Measurements from ENCODE around the gene FASTKD2. TPM values are rescaled to one million over a fixed set of nuclear protein-coding genes. Genes with fewer than 3 reads are reported as not detected.

FASTKD2 gene
- total RNA-seq (60.8 TPM), polyA plus RNA-seq (19.1 TPM)

DNA sequence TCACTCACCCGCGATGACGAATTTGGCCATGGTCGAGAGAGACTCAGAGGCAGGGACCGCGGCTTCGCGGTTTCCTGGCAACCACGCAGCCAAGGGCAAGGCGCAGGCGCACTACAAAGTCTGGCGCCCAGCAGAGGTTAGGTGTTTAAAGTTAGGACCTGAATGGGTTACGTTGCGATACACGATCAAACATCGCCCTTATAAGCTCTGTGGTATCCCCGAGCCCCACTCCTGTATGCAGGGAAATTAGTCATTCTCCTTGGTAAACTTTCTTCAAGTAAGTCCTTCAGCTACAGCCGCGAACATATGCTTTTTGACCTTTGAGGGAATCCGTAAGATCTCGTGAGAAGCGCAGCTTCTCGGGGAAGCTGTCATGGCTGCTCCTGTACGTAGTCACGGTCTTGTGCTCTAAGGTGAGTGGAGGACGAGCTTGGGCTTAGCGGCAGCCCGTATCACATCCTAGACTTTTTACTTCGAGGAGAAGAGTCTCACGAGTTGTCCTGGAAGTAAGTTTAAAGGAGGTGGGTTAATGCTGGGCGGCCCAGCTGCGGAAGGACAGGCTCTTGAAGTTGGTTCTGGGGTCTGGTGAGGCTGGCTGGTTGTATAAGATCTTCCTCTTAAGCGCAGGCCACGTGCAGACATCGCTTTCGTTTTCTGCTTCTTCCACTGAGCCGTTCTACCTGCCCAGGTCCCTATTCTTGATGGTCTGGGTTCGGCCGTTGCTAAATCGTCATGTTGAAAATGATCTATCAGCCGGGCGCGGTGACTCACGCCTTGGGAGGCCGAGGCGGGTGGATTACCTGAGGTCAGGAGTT lies at the start of gene FASTKD2, which contains the start of gene MDH1B:
TSS of gene FASTKD2 (plus strand) at position 365 of the 815 bp plus-strand sequence. CDS start 1,088 bp downstream, outside the sequence.
TSS of gene MDH1B (minus strand) at position 87 of the 815 bp plus-strand sequence. CDS start at position 30, 57 bp downstream.
- H3K4me1 ChIP-seq (ENCODE audit: insufficient read depth): no peaks in the 10 kb centered on the region
- no peaks in the 10 kb centered on the region for H3K36me3 ChIP-seq (ENCODE audit: insufficient read depth)
- peak; percentile 93 for DNase-seq (ENCODE audit: extremely low spot score)
- H3K27ac ChIP-seq (ENCODE audit: low read depth): peak within 1 kb of the TSS; percentile 63
- WGBS: under 1% methylated on average over 46 of the region's 46 CpGs
- peak within 1 kb of the TSS; percentile 77 for H3K4me3 ChIP-seq (ENCODE audit: low read depth, low read length)

GRCh38 chr2:206716623-206717022 lies 48.8 kb upstream of the FASTKD2 start:
- H3K4me3 ChIP-seq (ENCODE audit: low read depth, low read length): no peak overlapping the region

GRCh38 chr2:206718296-206718695 lies 47.1 kb upstream of the FASTKD2 start, which contains the start of gene DYTN:
Gene DYTN, minus strand, starts transcription at chr2:206718396. Its CDS starts 117 bp downstream, at chr2:206718279.
- Histone ChIP-seq H3K27ac (ENCODE audit: low read depth) (no peak within 1 kb of the TSS), H3K36me3 (ENCODE audit: insufficient read depth) (no peaks in the 10 kb centered on the region), H3K4me3 (ENCODE audit: low read depth, low read length) (no peak within 1 kb of the TSS), H3K4me1 (ENCODE audit: insufficient read depth) (no peaks in the 10 kb centered on the region)
- no peak for DNase-seq (ENCODE audit: extremely low spot score)
- 92% methylated on average over 1 of the region's 1 CpG for WGBS

More at GRCh38 chr2:206716623-206717022, 48.8 kb upstream of the FASTKD2 start:
- H3K4me1 ChIP-seq (ENCODE audit: insufficient read depth): no peaks in the 10 kb centered on the region
- WGBS: 81% methylated on average over 3 of the region's 3 CpGs
- DNase-seq (ENCODE audit: extremely low spot score): no peak
- H3K27ac ChIP-seq (ENCODE audit: low read depth): no peak overlapping the region
- no peaks in the 10 kb centered on the region for H3K36me3 ChIP-seq (ENCODE audit: insufficient read depth)

DNA sequence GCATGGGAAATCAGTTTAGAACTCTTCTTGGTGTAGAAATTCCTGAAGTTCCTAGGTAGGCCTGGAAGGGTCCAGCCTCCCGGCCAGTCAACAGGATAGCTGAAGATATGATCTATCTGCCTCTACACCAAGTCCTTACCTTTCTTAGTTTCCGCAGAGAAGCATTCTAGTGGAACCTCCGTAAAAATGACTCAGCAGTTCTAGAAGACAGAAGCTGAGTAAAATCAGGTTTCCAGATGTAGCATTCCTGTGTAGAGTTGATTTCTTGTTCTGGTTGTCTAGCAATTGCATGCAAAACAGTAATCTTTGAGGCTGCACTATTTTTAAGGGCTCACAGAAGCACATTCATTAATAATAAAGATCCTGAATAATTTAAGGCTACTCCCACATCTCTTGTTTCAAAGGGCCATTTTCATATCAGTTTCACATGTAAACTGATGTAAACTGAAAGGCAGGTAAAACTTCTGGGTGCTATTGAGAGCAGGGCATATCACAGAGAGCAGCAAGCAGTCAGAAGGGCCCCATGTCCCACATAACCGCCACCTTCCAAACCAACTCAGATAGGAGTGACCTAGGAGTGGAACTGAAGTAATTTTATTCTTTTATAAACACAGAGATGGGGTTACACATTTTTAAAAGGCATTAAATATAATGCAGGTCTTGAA lies 44.0 kb upstream of the FASTKD2 start:
- H3K27ac ChIP-seq (ENCODE audit: low read depth): no peak overlapping the region
- WGBS: 83% methylated on average over 4 of the region's 4 CpGs
- H3K4me3 ChIP-seq (ENCODE audit: low read depth, low read length): no peak overlapping the region
- DNase-seq (ENCODE audit: extremely low spot score): no peak
- no peaks in the 10 kb centered on the region for H3K4me1 ChIP-seq (ENCODE audit: insufficient read depth)
- no peaks in the 10 kb centered on the region for H3K36me3 ChIP-seq (ENCODE audit: insufficient read depth)

- H3K4me1 ChIP-seq (ENCODE audit: insufficient read depth): no peaks in the 10 kb centered on the region
- no peak overlapping the region for H3K27ac ChIP-seq (ENCODE audit: low read depth)
- no peak overlapping the region for H3K4me3 ChIP-seq (ENCODE audit: low read depth, low read length)
- 89% methylated on average over 1 of the region's 1 CpG for WGBS
- DNase-seq (ENCODE audit: extremely low spot score): no peak
- no peaks in the 10 kb centered on the region for H3K36me3 ChIP-seq (ENCODE audit: insufficient read depth)
Measured at GRCh38 chr2:206723288-206723687, 42.1 kb upstream of the FASTKD2 start.

- no peak overlapping the region for H3K27ac ChIP-seq (ENCODE audit: low read depth)
- no peaks in the 10 kb centered on the region for H3K4me1 ChIP-seq (ENCODE audit: insufficient read depth)
- DNase-seq (ENCODE audit: extremely low spot score): no peak
- WGBS: 90% methylated on average over 2 of the region's 2 CpGs
- no peaks in the 10 kb centered on the region for H3K36me3 ChIP-seq (ENCODE audit: insufficient read depth)
- no peak overlapping the region for H3K4me3 ChIP-seq (ENCODE audit: low read depth, low read length)
Measured at GRCh38 chr2:206727287-206727686, 38.1 kb upstream of the FASTKD2 start.

DNA sequence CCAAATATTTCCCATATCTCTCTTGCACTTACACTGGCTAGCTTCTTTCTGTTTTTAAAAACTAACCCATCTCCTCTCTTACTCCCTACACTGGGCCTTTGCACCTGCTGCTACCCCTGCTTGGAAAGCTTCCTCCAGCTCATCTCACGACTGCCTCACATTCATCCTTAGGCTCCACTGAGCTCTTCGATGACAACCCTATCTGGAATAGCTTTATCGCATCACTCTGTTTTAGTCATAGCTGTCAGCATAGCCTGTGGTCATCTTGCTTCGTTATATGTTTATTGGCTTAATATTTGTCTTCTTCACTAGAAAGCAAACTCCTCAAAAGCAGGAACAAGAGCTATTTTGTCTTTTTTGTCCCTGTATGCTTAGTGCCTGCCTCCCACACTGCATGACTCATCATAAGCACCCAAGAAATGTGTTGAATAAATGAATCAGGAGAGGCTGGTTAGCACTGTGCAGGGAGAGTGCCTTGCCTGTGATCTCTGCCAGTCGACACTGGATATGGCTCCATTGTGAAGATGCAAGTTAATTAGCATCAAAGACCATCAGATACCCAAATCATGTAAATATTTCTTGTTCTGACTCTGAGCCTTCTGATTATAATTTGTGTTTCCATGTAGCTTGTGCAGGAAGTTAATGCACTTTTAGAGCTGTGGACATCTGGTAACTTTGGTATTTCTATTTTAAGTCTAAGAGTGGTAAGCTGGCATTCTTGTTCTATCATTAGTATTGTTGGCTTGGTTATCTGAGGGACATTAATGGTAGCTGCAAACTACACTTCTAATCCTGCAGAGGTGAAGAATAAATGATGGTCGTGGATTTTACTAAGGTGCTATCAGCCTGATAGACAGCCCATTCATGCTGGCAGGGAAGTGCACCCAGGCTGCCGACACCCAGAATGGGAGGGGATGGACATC lies 36.9 kb upstream of the FASTKD2 start:
- WGBS: 80% methylated on average over 7 of the region's 7 CpGs
- H3K4me1 ChIP-seq (ENCODE audit: insufficient read depth): no peaks in the 10 kb centered on the region
- no peaks in the 10 kb centered on the region for H3K36me3 ChIP-seq (ENCODE audit: insufficient read depth)

GRCh38 chr2:206733341-206733740 lies 32.1 kb upstream of the FASTKD2 start:
- H3K36me3 ChIP-seq (ENCODE audit: insufficient read depth): no peaks in the 10 kb centered on the region
- DNase-seq (ENCODE audit: extremely low spot score): no peak
- H3K4me3 ChIP-seq (ENCODE audit: low read depth, low read length): no peak overlapping the region
- no peaks in the 10 kb centered on the region for H3K4me1 ChIP-seq (ENCODE audit: insufficient read depth)
- WGBS: 70% methylated on average over 2 of the region's 2 CpGs
- no peak overlapping the region for H3K27ac ChIP-seq (ENCODE audit: low read depth)

More for the DNA sequence above, 36.9 kb upstream of the FASTKD2 start:
- H3K27ac ChIP-seq (ENCODE audit: low read depth): no peak overlapping the region
- no peak for DNase-seq (ENCODE audit: extremely low spot score)
- H3K4me3 ChIP-seq (ENCODE audit: low read depth, low read length): no peak overlapping the region

DNA sequence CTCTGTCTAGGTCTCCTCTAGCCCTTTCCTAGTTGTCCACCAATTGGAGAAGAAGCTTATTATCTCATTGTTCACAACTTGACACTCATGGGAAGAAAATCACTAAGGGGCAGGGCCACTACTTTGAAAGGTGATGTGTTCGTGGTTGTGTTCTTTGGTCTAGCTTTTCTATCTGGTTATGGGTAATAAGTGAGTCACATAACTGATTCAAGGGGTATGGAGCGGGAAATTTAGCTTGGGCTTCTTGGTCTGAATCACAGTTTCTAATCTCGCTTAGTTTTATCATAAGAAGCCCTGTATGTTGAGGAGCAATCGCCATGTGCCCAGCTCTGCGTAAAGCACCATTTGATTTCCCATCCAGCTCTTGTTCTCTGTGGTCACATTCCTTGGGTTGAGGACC lies 28.5 kb upstream of the FASTKD2 start:
- DNase-seq (ENCODE audit: extremely low spot score): no peak
- no peak overlapping the region for H3K4me3 ChIP-seq (ENCODE audit: low read depth, low read length)
- H3K27ac ChIP-seq (ENCODE audit: low read depth): no peak overlapping the region
- 88% methylated on average over 5 of the region's 5 CpGs for WGBS
- no peaks in the 10 kb centered on the region for H3K36me3 ChIP-seq (ENCODE audit: insufficient read depth)
- no peaks in the 10 kb centered on the region for H3K4me1 ChIP-seq (ENCODE audit: insufficient read depth)

DNA sequence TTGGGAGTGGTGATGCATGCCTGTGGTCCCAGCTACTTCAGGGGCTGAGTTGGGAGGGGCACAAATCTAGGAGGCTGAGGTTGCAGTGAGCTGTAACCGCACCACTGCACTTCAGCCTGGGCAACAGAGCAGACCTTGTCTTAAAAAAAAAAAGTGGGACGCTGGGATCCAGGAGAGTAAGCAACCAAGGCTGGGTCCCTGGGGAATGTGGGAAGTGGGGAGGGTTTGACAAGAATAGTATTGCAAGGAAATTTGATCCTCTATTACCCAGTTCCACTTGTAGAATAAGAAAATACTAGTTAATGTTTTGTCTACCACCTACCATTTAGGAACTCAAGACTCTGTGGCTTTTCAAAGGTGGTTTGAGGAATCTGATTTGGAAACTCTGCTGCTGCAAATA lies 26.1 kb upstream of the FASTKD2 start:
- Histone ChIP-seq H3K4me1 (ENCODE audit: insufficient read depth) (no peaks in the 10 kb centered on the region), H3K27ac (ENCODE audit: low read depth) (no peak overlapping the region), H3K4me3 (ENCODE audit: low read depth, low read length) (no peak overlapping the region), H3K36me3 (ENCODE audit: insufficient read depth) (no peaks in the 10 kb centered on the region)
- DNase-seq (ENCODE audit: extremely low spot score): no peak
- whole genome bisulfite sequencing: 64% methylated on average over 2 of the region's 2 CpGs

- H3K36me3 ChIP-seq (ENCODE audit: insufficient read depth): no peaks in the 10 kb centered on the region
- 40% methylated on average over 2 of the region's 2 CpGs for WGBS
- no peak overlapping the region for H3K4me3 ChIP-seq (ENCODE audit: low read depth, low read length)
- no peaks in the 10 kb centered on the region for H3K4me1 ChIP-seq (ENCODE audit: insufficient read depth)
- no peak overlapping the region for H3K27ac ChIP-seq (ENCODE audit: low read depth)
- DNase-seq (ENCODE audit: extremely low spot score): no peak
Measured at GRCh38 chr2:206740800-206741199, 24.6 kb upstream of the FASTKD2 start.

- DNase-seq (ENCODE audit: extremely low spot score): no peak
- H3K4me3 ChIP-seq (ENCODE audit: low read depth, low read length): no peak overlapping the region
- H3K27ac ChIP-seq (ENCODE audit: low read depth): no peak overlapping the region
- no peaks in the 10 kb centered on the region for H3K4me1 ChIP-seq (ENCODE audit: insufficient read depth)
- 48% methylated on average over 1 of the region's 1 CpG for WGBS
- no peaks in the 10 kb centered on the region for H3K36me3 ChIP-seq (ENCODE audit: insufficient read depth)
Measured at GRCh38 chr2:206756816-206757215, 8.6 kb upstream of the FASTKD2 start.

DNA sequence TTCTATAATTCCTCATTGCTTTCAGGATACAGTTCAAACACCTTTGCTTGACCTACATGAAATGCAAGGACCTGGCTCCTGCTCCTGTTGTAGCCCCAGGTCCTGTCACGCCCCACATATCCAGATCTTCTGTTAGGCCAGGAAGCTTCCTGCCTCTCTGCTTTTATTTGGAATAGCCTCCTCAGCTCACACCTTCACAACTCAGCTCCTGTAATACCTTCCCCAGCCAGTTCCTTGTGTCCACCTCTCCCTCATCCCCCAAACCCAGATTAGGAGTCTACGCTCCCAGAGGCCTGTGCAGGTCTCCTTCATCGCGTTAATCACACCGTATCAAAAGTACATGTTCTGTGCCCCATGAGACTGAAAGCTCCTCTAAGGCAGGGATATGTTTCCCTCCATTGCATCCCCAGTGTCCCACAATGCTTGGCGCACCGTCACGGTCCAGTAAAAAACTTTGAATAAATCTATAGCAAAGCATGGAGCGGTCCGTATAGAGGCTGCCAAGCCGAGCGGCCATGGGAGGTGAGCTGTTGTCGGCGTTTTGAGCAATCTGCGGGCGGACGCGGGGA lies 649 bp upstream of the FASTKD2 start:
- no peaks in the 10 kb centered on the region for H3K36me3 ChIP-seq (ENCODE audit: insufficient read depth)
- peak overlapping the region; percentile 77 for H3K4me3 ChIP-seq (ENCODE audit: low read depth, low read length)
- 7% methylated on average over 18 of the region's 18 CpGs for WGBS
- H3K4me1 ChIP-seq (ENCODE audit: insufficient read depth): no peaks in the 10 kb centered on the region
- DNase-seq (ENCODE audit: extremely low spot score): no peak
- no peak overlapping the region for H3K27ac ChIP-seq (ENCODE audit: low read depth)

Measured in urinary bladder (tissue), 4 donors.